H9 (cell line): ENCODE results near the gene ZNF804A. TPM values are rescaled to one million over a fixed set of nuclear protein-coding genes. Genes with fewer than 3 reads are reported as not detected.

Experiments
- DNase-seq: peaks from one replicate; pipeline ENCODE4 v3.0.0-alpha.2; 2017
- H2AFZ ChIP-seq: one replicate; pipeline ENCODE4 v1.6.1; 2013; ENCODE audit warnings: mild to moderate bottlenecking, low read length, control low read depth, moderate library complexity
- H2AK5ac ChIP-seq: 2 replicates; pipeline ENCODE4 v1.6.1; 2013; ENCODE audit warnings: low read length, control low read depth, mixed read lengths; ENCODE audit not compliant: insufficient read length
- H2BK120ac ChIP-seq: one replicate; pipeline ENCODE4 v1.6.1; 2013; ENCODE audit warnings: low read depth, mild to moderate bottlenecking, low read length, control low read depth, inconsistent platforms; ENCODE audit not compliant: poor library complexity, severe bottlenecking
- H2BK12ac ChIP-seq: 2 replicates; pipeline ENCODE4 v1.6.1; 2013; ENCODE audit warnings: low read length, control low read depth, mixed read lengths, low read depth; ENCODE audit not compliant: insufficient read length
- H2BK15ac ChIP-seq: 2 replicates; pipeline ENCODE4 v1.6.1; 2013; ENCODE audit warnings: low read depth, low read length, control low read depth
- H2BK20ac ChIP-seq: one replicate; pipeline ENCODE4 v1.6.1; 2013; ENCODE audit warnings: low read depth, mild to moderate bottlenecking, low read length, control low read depth, inconsistent platforms; ENCODE audit not compliant: poor library complexity, severe bottlenecking
- H2BK5ac ChIP-seq: 2 replicates; pipeline ENCODE4 v1.6.1; 2013; ENCODE audit warnings: low read length, control low read depth, mixed read lengths; ENCODE audit not compliant: insufficient read length
- H3K14ac ChIP-seq: 2 replicates; pipeline ENCODE4 v1.6.1; 2013; ENCODE audit warnings: low read length, control low read depth; ENCODE audit not compliant: insufficient read depth
- H3K18ac ChIP-seq: 2 replicates; pipeline ENCODE4 v1.6.1; 2013; ENCODE audit warnings: low read depth, mild to moderate bottlenecking, mixed read lengths, low read length, control low read depth; ENCODE audit not compliant: insufficient read length
- H3K23ac ChIP-seq: 2 replicates; pipeline ENCODE4 v1.6.1; 2013; ENCODE audit warnings: low read length, control low read depth, mixed read lengths, low read depth; ENCODE audit not compliant: insufficient read length
- H3K23me2 ChIP-seq: 2 replicates; pipeline ENCODE4 v1.6.1; 2013; ENCODE audit warnings: low read depth, mild to moderate bottlenecking, mixed read lengths, low read length, control low read depth; ENCODE audit not compliant: insufficient read length, poor library complexity, severe bottlenecking
- H3K27ac ChIP-seq: 2 replicates; pipeline ENCODE4 v1.5.1; 2013; ENCODE audit warnings: low read length, control low read depth, mixed read lengths, low read depth; ENCODE audit not compliant: insufficient read length
- H3K27me3 ChIP-seq: 2 replicates; pipeline ENCODE4 v1.6.1; 2013; ENCODE audit warnings: low read length, control low read depth, inconsistent platforms; ENCODE audit not compliant: insufficient read depth
- H3K4ac ChIP-seq: 2 replicates; pipeline ENCODE4 v1.6.1; 2013; ENCODE audit warnings: low read depth, mild to moderate bottlenecking, control low read depth, inconsistent platforms, low read length, moderate library complexity
- H3K4me1 ChIP-seq: 2 replicates; pipeline ENCODE4 v1.6.1; 2013; ENCODE audit warnings: low read length, control low read depth, inconsistent platforms; ENCODE audit not compliant: insufficient read depth
- H3K4me2 ChIP-seq: 2 replicates; pipeline ENCODE4 v1.6.1; 2013; ENCODE audit warnings: low read length, control low read depth, mixed read lengths; ENCODE audit not compliant: insufficient read length, insufficient read depth
- H3K56ac ChIP-seq: 2 replicates; pipeline ENCODE4 v1.6.1; 2013; ENCODE audit warnings: low read depth, mild to moderate bottlenecking, mixed read lengths, low read length, control low read depth; ENCODE audit not compliant: insufficient read length
- H3K79me1 ChIP-seq: 2 replicates; pipeline ENCODE4 v1.6.1; 2013; ENCODE audit warnings: low read depth, mild to moderate bottlenecking, moderate library complexity, low read length, control low read depth, inconsistent platforms; ENCODE audit not compliant: insufficient read depth, poor library complexity, severe bottlenecking
- H3K79me2 ChIP-seq: 2 replicates; pipeline ENCODE4 v1.6.1; 2013; ENCODE audit warnings: low read length, control low read depth, inconsistent platforms; ENCODE audit not compliant: insufficient read depth
- H3K9ac ChIP-seq: 2 replicates; pipeline ENCODE4 v1.6.1; 2013; ENCODE audit warnings: low read length, control low read depth, mixed read lengths; ENCODE audit not compliant: insufficient read length; ENCODE audit errors: extremely low read depth
- H3K9me3 ChIP-seq: one replicate; pipeline ENCODE4 v1.6.1; 2013; ENCODE audit warnings: low read depth, low read length, inconsistent platforms; ENCODE audit not compliant: control insufficient read depth
- H3T11ph ChIP-seq: one replicate; pipeline ENCODE4 v1.6.1; 2013; ENCODE audit warnings: mild to moderate bottlenecking, low read length, control low read depth, inconsistent platforms
- H4K20me1 ChIP-seq: one replicate; pipeline ENCODE4 v1.6.1; 2013; ENCODE audit not compliant: control insufficient read depth, insufficient read length, insufficient read depth
- H4K5ac ChIP-seq: 2 replicates; pipeline ENCODE4 v1.6.1; 2013; ENCODE audit warnings: low read depth, mild to moderate bottlenecking, mixed read lengths, low read length, control low read depth; ENCODE audit not compliant: insufficient read length
- H4K8ac ChIP-seq: replicated peaks from 2 replicates; pipeline ENCODE4 v1.6.1; 2013; ENCODE audit warnings: low read length, control low read depth, mixed read lengths, low read depth; ENCODE audit not compliant: insufficient read length
- H4K91ac ChIP-seq: 2 replicates; pipeline ENCODE4 v1.6.1; 2013; ENCODE audit warnings: low read depth, mild to moderate bottlenecking, moderate library complexity, mixed read lengths, low read length, control low read depth; ENCODE audit not compliant: insufficient read length
- H3K27ac Mint-ChIP-seq, 3 experiments: 2 replicates in 2 of 3; 3 replicates in 1 of 3; pipeline ENCODE4 v1.8.0; 2020 to 2021; ENCODE audit warnings: mixed read lengths in 3 of 3, mild to moderate bottlenecking in 1 of 3, moderate library complexity in 1 of 3
- H3K27me3 Mint-ChIP-seq: 2 replicates; pipeline ENCODE4 v1.8.0; 2021; ENCODE audit warnings: low read depth, mild to moderate bottlenecking, moderate library complexity, mixed read lengths
- H3K36me3 Mint-ChIP-seq, 3 experiments: 2 replicates in 2 of 3; 3 replicates in 1 of 3; pipeline ENCODE4 v1.8.0; 2020 to 2021; ENCODE audit warnings: low read depth in 3 of 3, mixed read lengths in 3 of 3; ENCODE audit not compliant: insufficient read depth in 1 of 3
- H3K4me1 Mint-ChIP-seq, 2 experiments: 2 replicates each; pipeline ENCODE4 v1.8.0; 2020; ENCODE audit warnings: mixed read lengths in 2 of 2
- H3K4me3 Mint-ChIP-seq, 2 experiments: 2 replicates in 1 of 2; 3 replicates in 1 of 2; pipeline ENCODE4 v1.8.0; 2020 to 2021; ENCODE audit warnings: mild to moderate bottlenecking in 2 of 2, mixed read lengths in 2 of 2, moderate library complexity in 1 of 2
- H3K9me3 Mint-ChIP-seq, 2 experiments: 2 replicates in 1 of 2; 3 replicates in 1 of 2; pipeline ENCODE4 v1.8.0; 2020; ENCODE audit warnings: mild to moderate bottlenecking in 2 of 2, mixed read lengths in 2 of 2, moderate library complexity in 1 of 2
- WGBS: extraction: QIAGEN DNeasy Blood & Tissue Kit; methylation state at CpG from one replicate; pipeline ENCODE4 v1.1.7; 2013; ENCODE audit warnings: missing lambda C conversion rate, low lambda C conversion rate, mixed read lengths; ENCODE audit not compliant: insufficient read length; ENCODE audit errors: extremely low coverage; 5-methylcytosine and 5-hydroxymethylcytosine counted together
- total RNA-seq: library from RNA; stranded (reverse); gene quantifications from 2 replicates; pipeline ENCODE4 v1.2.1, GENCODE V29; 2021
- TF ChIP-seq, protein P1 (sequence below): fragments of 200-600 bp; sonication (generic); conservative IDR thresholded peaks from 3 replicates; pipeline ENCODE4 v1.8.0; 2021; ENCODE audit warnings: antibody characterized with exemption, mild to moderate bottlenecking

Gene ZNF804A
- total RNA-seq, 1 experiment from 2014 or later: not detected

DNA sequence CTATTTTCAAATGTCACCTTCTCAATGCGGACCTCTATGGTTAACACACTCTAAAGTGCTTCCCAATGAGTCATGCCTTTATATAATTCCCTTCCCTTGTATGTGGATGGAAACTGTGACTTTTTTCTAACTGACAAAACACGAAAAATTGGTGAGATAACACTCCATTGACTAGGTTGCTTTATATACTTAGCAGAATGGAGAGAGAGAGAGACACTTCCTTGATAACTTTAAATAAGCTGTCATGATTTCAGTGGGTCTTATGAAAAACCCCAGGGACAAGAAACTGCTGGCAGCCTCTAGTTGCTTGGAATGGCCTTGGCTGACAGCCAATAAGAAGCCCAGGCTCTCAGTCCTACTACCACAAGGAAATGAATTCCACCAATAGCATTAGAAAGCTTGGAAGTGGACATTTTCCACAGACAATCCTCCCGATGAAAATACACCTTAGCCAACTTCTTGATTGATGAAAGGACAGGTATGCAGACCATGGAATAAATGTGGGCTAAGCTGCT lies 322.2 kb downstream of the ZNF804A start:
- Histone ChIP-seq H3K4ac (no peak overlapping the region), H3K23me2 (no peaks in the 10 kb centered on the region), H3K14ac (no peak overlapping the region), H3K27me3 (no peaks in the 10 kb centered on the region), H2BK12ac (no peak overlapping the region), H3T11ph (no peak overlapping the region), H4K8ac (no peak overlapping the region), H3K4me1 (no peaks in the 10 kb centered on the region), H3K18ac (no peak overlapping the region), H2BK20ac (no peak overlapping the region), H3K4me2 (no peak overlapping the region), H3K23ac (no peak overlapping the region), H3K9ac (no peak overlapping the region), H2BK15ac (no peak overlapping the region), H2AFZ (no peak overlapping the region), H4K91ac (no peak overlapping the region), H2BK120ac (no peak overlapping the region), H3K79me2 (no peaks in the 10 kb centered on the region), H4K5ac (no peak overlapping the region), H2BK5ac (no peak overlapping the region), H3K79me1 (no peaks in the 10 kb centered on the region), H2AK5ac (no peak overlapping the region), H3K56ac (no peak overlapping the region), H4K20me1 (no peaks in the 10 kb centered on the region), H3K9me3 (no peaks in the 10 kb centered on the region), H3K27ac (no peak overlapping the region)
- H3K27ac Mint-ChIP-seq: no peak overlapping the region
- no peaks in the 10 kb centered on the region for H3K9me3 Mint-ChIP-seq
- H3K4me3 Mint-ChIP-seq: no peak overlapping the region
- WGBS: no CpG with 5 or more reads among the region's 3 CpGs
- no peaks in the 10 kb centered on the region for H3K36me3 Mint-ChIP-seq
- DNase-seq: no peak
- no peaks in the 10 kb centered on the region for H3K4me1 Mint-ChIP-seq
- TF ChIP-seq, protein P1, sequence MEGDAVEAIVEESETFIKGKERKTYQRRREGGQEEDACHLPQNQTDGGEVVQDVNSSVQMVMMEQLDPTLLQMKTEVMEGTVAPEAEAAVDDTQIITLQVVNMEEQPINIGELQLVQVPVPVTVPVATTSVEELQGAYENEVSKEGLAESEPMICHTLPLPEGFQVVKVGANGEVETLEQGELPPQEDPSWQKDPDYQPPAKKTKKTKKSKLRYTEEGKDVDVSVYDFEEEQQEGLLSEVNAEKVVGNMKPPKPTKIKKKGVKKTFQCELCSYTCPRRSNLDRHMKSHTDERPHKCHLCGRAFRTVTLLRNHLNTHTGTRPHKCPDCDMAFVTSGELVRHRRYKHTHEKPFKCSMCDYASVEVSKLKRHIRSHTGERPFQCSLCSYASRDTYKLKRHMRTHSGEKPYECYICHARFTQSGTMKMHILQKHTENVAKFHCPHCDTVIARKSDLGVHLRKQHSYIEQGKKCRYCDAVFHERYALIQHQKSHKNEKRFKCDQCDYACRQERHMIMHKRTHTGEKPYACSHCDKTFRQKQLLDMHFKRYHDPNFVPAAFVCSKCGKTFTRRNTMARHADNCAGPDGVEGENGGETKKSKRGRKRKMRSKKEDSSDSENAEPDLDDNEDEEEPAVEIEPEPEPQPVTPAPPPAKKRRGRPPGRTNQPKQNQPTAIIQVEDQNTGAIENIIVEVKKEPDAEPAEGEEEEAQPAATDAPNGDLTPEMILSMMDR: no peak
- no peaks in the 10 kb centered on the region for H3K27me3 Mint-ChIP-seq
